ENCODE measurements around the gene PPP1R13L. TPM values are rescaled to one million over a fixed set of nuclear protein-coding genes. Genes with fewer than 3 reads are reported as not detected.
A peak's percentile ranks its signal among the peaks of the same experiment; 100 is the strongest.

PPP1R13L gene
- total RNA-seq, 1 experiment from 2014 or later = 27.5 TPM

- TF ChIP-seq ARID4B (CRISPR knock-in tag; IDR thresholded peaks at IDR 0.05; ENCODE audit: borderline replicate concordance) = 0 out of 2 replicates have a peak, but pooled peaks have one; percentile 12
- TF ChIP-seq ZNF423 (CRISPR knock-in tag; IDR thresholded peaks at IDR 0.05) = peak; percentile 61; the same call in 1 of the 2 replicates
- TF ChIP-seq GABPB1 (CRISPR knock-in tag; IDR thresholded peaks at IDR 0.05) = 0 out of 2 replicates have a peak, but pooled peaks have one; percentile 33
- TF ChIP-seq ZNF232 (CRISPR knock-in tag; IDR thresholded peaks at IDR 0.05) = no peak
- TF ChIP-seq TEAD4 (CRISPR knock-in tag; IDR thresholded peaks at IDR 0.05) = no peak
- TF ChIP-seq FOXJ3 (CRISPR knock-in tag; IDR thresholded peaks at IDR 0.05; ENCODE audit: borderline replicate concordance) = no peak
Observed at GRCh38 chr19:45443462-45444317, 38.8 kb upstream of the PPP1R13L start (continued).

GRCh38 chr19:45442778-45443461, 38.1 kb upstream of the PPP1R13L start:
- Mint-ChIP-seq H3K27me3 (ENCODE audit: low read depth) (peaks cover 48% of the 10 kb centered on the region), H3K4me3 (peak overlapping the region; percentile 92), H3K36me3 (no peaks in the 10 kb centered on the region), H3K4me1 (peaks cover 31% of the 10 kb centered on the region), H3K9me3 (no peaks in the 10 kb centered on the region), H3K27ac (peak overlapping the region; percentile 89)
- ChIA-PET CTCF (interaction anchor here (0.6 to 8.1 kb wide), 3 partner anchors 36 to 42 kb away, joined by 3 to 125 read pairs (median 7); no protein-coding TSS in a partner anchor), POLR2A (interaction anchor here (1.1 kb wide), 1 partner anchor 26 kb away, joined by 3 read pairs; no protein-coding TSS in a partner anchor)
- peak; percentile 38 for DNase-seq (ENCODE audit: low spot score)
- peak; percentile 3; the same call in 1 of the 2 replicates for ATAC-seq
- TF ChIP-seq FOXK1 (CRISPR knock-in tag; IDR thresholded peaks at IDR 0.05) = peak; percentile 12; the same call in 1 of the 2 replicates
- TF ChIP-seq GRHL2 (CRISPR knock-in tag; IDR thresholded peaks at IDR 0.05; ENCODE audit: insufficient replicate concordance, severe bottlenecking) = no peak
- no peak for TF ChIP-seq NFE2L1 (CRISPR knock-in tag; IDR thresholded peaks at IDR 0.05)
- TF ChIP-seq ATF6 (CRISPR knock-in tag; IDR thresholded peaks at IDR 0.05) = 0 out of 2 replicates have a peak, but pooled peaks have one; percentile 17
- no peak for TF ChIP-seq NR2C2 (CRISPR knock-in tag; IDR thresholded peaks at IDR 0.05)
- no peak for TF ChIP-seq CREM (CRISPR knock-in tag; IDR thresholded peaks at IDR 0.05)
- no peak for TF ChIP-seq NFATC4 (CRISPR knock-in tag; IDR thresholded peaks at IDR 0.05)
- TF ChIP-seq HMGXB4 (CRISPR knock-in tag; IDR thresholded peaks at IDR 0.05) = no peak
- TF ChIP-seq CTCF (IDR thresholded peaks at IDR 0.05) = no peak
- no peak for TF ChIP-seq USF1 (CRISPR knock-in tag; IDR thresholded peaks at IDR 0.05)
- TF ChIP-seq FOXJ3 (CRISPR knock-in tag; IDR thresholded peaks at IDR 0.05; ENCODE audit: borderline replicate concordance) = no peak
- TF ChIP-seq ZSCAN18 (CRISPR knock-in tag; IDR thresholded peaks at IDR 0.05) = no peak

All from WTC11 (cell line).